ENCODE measurements around the gene CRYAB.

DNA sequence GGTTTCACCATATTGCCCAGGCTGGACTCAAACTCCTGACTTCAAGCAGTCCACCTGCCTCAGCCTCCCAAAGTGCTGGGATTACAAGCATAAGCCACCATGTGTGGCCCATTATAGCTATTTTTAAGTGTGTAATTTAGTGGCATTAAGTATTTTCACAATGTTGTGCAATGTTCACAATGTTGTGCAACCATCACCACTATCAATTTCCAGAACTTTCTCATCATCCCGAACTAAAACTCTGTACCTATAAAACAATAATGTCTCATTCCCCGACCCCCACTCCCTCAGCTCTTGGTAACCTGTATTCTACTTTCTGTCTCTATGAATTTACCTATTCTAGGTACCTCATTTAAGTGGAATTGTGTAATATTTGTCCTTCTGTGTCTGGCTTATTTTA is 24.7 kb downstream of the CRYAB start:
- TF ChIP-seq ZNF263 (CRISPR knock-in tag; IDR thresholded peaks at IDR 0.05; ENCODE audit: low read depth) (no peak), ZNF423 (CRISPR knock-in tag; IDR thresholded peaks at IDR 0.05) (no peak), ESRRA (CRISPR knock-in tag; IDR thresholded peaks at IDR 0.05; ENCODE audit: borderline replicate concordance) (no peak)
- TF ChIP-seq, protein P1, sequence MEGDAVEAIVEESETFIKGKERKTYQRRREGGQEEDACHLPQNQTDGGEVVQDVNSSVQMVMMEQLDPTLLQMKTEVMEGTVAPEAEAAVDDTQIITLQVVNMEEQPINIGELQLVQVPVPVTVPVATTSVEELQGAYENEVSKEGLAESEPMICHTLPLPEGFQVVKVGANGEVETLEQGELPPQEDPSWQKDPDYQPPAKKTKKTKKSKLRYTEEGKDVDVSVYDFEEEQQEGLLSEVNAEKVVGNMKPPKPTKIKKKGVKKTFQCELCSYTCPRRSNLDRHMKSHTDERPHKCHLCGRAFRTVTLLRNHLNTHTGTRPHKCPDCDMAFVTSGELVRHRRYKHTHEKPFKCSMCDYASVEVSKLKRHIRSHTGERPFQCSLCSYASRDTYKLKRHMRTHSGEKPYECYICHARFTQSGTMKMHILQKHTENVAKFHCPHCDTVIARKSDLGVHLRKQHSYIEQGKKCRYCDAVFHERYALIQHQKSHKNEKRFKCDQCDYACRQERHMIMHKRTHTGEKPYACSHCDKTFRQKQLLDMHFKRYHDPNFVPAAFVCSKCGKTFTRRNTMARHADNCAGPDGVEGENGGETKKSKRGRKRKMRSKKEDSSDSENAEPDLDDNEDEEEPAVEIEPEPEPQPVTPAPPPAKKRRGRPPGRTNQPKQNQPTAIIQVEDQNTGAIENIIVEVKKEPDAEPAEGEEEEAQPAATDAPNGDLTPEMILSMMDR (IDR thresholded peaks at IDR 0.05): no peak

Measured in WTC11 (cell line).